ENCODE data around the gene LHX3.

LHX3 gene

DNA sequence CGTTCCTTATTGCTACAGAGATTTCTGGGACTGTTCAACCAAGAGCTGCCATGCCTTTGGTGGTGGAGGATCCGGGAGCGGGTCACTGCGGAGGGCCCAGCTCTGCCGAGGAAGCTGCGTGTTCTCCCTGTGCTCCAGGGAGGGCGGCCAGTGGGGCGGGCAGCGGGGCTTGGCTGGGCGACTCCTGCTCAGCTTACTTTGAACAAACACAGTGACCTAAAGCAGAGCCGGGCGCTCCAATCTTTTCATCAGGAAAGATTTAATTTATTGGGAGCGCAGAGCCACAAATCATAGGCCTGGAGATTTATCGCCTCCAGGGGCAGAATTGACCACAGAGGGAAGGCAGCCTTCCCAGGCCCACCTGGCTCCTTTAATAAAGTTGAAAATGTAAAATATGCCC, 27.7 kb downstream of the LHX3 start:
- DNase-seq (ENCODE audit: low read depth), result no peak

DNA sequence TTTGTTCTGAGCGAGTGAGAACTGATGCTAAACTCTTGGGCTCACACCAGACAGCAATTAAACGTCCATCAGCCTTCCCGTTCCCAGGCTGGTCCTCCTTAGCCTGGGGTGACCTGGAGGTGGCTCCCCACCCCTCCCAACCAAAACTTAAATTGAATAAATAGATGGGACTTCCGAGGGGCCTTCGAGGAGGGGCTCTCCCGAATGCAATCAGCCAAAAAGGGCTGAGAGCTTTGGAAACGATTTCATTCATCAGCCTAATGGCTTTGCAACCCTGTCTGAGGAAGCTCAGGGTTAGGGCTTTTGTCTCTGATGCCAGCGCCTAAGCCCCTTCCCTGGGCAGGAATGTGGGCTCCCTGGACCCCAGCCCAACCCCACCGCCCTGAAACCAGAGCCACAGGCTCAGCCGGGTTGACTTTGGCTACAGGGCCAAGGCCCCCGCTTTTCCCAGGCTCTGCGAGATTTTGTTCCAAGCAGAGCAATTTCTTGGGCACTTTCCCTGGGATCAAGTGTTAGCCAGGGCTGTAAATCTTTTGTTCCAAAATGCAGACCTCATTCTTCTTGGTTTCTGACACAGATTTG, 29.2 kb downstream of the LHX3 start:
- no peak for DNase-seq (ENCODE audit: low read depth)

DNA sequence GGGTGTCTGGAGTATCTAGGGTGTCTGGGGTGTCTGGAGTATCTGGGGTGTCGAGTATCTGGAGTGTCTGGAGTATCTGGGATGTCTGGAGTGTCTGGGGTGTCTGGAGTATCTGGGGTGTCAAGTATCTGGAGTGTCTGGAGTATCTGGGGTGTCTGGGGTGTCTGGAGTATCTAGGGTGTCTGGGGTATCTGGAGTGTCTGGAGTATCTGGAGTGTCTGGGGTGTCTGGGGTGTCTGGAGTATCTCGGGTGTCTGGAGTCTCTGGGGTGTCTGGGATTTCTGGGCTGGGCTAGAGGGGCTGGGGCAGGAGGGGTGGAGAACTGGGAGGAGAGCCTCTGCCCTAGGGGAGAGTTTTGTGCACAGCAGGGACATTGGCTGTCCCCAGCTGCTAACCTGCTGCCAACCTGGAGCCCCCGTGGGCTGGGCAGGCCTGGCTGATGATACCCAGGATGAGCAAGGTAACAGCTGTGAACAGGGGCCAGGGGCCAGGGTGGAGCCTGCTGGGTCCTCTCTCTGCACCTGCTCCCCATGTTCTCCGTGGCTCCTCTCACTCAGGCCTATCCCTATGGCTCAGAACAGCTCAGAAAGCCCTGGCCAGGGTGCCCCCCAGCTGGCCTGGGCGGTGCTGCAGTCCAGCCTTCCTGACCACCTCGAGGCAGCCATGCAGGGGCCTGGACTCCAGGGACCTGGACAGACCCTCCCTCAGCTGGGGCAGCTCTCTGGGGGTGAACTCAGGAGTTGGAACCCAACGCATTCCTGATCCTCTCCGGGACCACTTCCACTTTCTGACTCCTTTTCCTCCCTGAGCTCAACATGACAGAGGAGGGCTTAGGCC, 29.9 kb downstream of the LHX3 start:
- no peak for DNase-seq (ENCODE audit: low read depth)

DNA sequence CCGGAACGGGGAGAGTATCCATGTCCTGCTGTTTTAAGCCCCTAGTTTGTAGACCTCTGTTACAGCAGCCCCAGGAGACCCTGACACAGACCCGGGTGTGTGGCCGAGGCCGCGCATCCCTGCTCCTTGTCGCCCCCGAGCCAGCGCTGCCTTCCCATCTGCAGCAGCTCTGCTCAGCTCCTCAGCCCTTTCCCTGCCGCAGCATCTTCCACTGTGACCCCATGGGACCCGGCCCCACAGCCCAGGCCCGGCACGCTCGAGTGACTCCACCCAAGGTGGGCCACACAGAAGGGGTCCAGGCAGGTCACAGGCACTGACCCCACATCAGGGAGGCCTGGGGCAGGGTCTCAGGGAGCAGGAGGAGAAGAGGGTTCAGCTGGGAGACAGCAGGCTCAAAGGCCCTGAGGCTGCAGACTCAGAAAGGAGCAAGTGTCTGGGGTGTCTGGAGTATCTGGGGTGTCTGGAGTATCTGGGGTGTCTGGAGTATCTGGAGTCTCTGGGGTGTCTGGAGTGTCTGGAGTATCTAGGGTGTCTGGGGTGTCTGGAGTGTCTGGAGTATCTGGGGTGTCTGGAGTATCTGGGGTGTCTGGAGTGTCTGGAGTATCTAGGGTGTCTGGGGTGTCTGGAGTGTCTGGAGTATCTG, 31.2 kb downstream of the LHX3 start:
- DNase-seq (ENCODE audit: low read depth), result no peak

DNA sequence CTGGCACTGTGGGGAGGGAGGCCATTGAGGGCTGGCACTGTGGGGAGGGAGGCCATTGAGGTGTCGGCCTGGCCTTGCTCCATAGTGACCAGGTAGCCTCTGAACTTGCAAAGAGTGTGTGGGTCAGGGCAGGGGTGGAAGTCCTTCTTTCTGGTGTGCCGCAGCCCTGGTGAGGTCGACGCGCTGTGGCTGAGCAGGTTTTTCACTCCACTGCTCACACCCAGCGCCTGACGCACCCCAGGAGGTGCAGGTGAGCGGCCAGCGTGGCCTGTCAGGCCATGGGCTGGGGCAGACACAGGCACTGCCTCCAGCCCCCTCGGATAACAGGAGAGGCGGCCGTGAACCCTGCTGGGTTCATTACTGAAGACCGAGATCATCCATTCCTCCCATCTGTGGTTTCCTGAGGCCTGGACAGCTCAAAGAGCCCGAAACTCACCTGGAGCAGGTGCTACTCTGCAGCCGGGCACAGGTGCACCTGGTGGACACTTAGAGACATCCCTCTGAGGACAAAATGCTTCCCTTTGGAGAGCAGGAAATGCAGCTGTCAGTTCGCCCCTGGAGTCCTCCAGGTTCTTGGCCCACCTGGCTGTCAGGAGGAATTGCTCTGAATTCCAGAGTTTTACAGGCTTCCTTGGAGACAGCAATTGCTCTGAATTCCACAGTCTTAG, 32.4 kb downstream of the LHX3 start:
- DNase-seq (ENCODE audit: low read depth), result no peak

GRCh38 chr9:136171801-136172411, 33.0 kb downstream of the LHX3 start:
- DNase-seq (ENCODE audit: low read depth), result no peak

GRCh38 chr9:136171009-136171800, 33.7 kb downstream of the LHX3 start:
- no peak for DNase-seq (ENCODE audit: low read depth)

- no peak for DNase-seq (ENCODE audit: low read depth)
Measured at GRCh38 chr9:136170006-136170901, 34.7 kb downstream of the LHX3 start.

DNA sequence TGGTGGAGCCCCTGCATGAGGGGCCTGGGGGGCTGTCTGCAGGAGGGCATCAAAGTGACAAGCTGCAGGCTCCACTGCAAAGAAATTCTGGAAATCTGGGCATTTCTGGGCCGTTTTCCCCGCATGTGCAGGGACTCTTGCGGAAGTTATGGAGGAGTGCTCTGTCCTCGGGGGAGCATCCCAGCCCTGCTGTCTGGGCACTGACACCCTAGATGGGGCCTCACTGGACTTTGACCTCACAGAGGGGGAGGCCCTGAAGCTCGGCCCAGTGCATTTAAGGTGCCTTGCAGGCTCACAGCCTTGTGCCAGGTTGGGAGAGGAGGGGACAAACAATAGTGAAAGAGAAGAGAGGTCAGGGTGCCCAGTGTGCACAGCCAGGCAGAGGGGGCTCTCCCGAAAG, 35.4 kb downstream of the LHX3 start:
- DNase-seq (ENCODE audit: low read depth), result no peak

DNA sequence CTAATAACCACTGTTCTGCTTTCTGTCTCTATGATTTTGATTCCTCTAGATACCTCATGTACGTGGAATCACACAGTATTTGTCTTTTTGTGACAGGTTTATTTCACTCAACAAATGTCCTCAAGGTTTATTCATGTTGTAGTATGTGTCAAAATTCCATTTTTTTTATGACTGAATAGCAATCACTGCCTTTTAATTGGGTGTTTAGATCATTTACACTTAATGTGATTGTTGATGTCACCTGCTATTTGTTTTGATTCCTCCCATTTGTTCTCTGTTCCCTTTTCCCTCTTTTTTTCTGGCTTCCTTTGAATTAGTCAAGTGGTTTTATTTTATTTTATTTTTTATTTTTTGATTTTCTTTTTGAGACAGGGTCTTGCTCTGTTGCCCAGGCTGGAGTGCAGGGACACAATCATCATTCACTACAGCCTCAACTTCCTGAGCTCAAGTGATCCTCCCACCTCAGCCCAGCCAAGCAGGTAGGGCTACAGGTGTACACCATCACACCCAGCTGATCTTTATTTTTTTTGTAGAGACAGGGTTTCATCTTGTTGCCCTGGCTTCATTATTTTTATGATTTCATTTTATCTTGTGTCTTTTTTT, 41.6 kb downstream of the LHX3 start:
- DNase-seq (ENCODE audit: low read depth), result no peak

GRCh38 chr9:136160995-136161610, 43.8 kb downstream of the LHX3 start:
- DNase-seq (ENCODE audit: low read depth), result no peak

- DNase-seq (ENCODE audit: low read depth), result no peak
Measured at GRCh38 chr9:136160381-136160841, 44.5 kb downstream of the LHX3 start.

DNA sequence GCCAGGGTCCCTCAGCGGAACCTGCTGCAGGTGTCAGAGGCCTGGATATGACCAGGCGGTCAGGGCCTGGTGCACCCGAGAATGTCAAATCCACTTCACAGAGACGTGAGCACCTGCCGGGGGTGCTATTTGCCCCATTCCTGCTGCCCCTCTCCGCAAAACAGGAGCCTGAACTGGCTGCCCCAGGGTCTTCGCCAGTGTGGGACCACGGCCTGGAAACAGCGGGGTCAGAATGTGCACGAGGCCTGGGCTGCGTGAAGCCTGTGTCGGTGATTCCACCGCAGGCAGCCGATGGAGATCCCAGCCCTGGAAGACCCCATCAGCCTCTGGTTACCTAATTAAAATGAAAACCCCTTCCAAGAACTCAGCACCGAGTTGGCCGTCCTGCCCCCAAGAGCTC, 45.1 kb downstream of the LHX3 start:
- DNase-seq (ENCODE audit: low read depth), result no peak

DNA sequence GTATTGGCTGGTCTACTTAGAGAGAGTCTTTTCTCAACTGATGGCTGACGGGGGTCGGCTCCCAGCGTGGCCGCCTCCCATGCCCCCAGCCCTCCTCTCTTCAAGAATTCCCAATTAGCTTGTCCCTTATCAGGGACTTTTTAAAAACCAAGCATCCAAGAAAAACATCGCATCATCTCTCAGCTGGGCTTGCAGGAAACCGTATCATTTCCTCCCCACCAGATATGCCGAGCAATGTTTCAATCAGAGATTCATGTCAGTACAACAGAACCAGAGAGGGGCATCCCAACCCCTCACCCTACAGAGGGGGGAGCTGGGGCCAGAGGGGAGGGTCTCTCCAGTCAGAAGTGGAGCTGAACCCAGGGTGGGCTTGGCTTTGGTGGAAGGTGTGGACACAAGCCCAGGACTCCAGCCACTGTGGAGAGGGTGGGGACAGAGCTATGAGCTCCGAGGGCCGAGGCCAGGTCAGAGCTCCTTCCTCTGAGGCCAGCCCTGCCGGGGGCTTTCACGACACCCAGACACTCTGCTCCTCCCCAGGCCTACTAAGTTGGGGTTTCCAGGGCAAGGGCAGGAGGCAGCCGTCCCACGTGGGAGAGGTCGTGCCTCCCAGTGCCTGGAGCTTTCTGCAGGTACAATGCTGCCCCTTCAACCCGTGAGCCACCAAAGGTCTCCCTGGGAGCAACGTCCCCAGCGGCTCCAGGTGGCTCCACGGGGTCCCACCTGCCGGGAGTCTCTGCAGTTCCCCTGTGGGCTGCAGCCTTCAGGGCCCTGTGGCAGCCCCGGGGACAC, 47.3 kb downstream of the LHX3 start:
- no peak for DNase-seq (ENCODE audit: low read depth)

- DNase-seq (ENCODE audit: low read depth), result no peak
Measured at GRCh38 chr9:136156209-136157120, 48.5 kb downstream of the LHX3 start.

DNA sequence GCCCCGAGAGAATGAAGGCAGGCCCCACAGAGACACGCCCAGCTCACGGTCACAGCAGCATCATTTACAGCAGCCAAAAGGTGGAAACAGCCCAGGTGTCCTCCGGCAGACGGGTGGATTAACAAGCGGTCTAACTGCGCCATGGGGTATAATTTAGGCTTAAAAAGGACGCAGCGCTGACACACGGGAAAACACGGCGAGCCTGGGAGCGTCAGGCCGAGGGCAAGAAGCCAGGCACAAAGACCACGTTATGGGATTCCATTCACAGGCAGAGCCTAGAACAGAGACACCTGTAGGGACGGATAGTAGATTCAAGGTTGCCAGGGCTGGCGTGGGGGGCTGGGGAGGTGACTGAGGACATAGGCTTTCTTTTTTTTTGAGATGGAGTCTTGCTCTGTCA, 49.4 kb downstream of the LHX3 start:
- DNase-seq (ENCODE audit: low read depth), result no peak

- DNase-seq (ENCODE audit: low read depth), result no peak
Measured at GRCh38 chr9:136154943-136155342, 50.0 kb downstream of the LHX3 start.

Data from amniotic epithelial cell (primary cell).